GM19035 (cell line): ENCODE measurements around the gene SAP30.
A peak's percentile ranks its signal among the peaks of the same experiment; 100 is the strongest.

Experiments used
- ATAC-seq: cut with Tn5 transposase; IDR thresholded peaks from one replicate; pipeline ENCODE4 v1.9.1; 2021; ENCODE audit not compliant: unreplicated experiment

Gene SAP30

GRCh38 chr4:173411106-173411693, 40.4 kb downstream of the SAP30 start:
- ATAC-seq: no peak

DNA sequence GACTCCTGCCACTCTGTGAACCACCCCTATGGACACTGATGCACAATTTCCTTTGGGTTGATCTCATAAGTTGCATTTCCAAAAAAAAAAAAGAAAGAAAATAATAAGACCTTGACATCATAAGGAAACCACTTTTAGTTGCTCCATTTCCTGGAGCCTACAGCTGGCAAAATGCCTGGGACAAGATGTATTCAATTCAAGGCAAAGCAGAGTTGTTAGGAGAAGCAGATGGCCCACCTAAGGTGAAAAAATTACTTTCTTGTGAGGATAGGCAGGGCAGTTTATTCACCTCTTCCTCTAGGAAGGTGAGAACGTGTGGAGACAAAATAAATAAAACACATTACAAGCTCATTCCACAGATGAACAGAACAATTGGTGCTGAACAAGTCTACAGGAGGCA, 42.3 kb downstream of the SAP30 start:
- ATAC-seq: no peak

- no peak for ATAC-seq
These were observed 43.7 kb downstream of the SAP30 start for GRCh38 chr4:173414456-173414855.

GRCh38 chr4:173415092-173415491, 44.3 kb downstream of the SAP30 start:
- ATAC-seq: no peak

DNA sequence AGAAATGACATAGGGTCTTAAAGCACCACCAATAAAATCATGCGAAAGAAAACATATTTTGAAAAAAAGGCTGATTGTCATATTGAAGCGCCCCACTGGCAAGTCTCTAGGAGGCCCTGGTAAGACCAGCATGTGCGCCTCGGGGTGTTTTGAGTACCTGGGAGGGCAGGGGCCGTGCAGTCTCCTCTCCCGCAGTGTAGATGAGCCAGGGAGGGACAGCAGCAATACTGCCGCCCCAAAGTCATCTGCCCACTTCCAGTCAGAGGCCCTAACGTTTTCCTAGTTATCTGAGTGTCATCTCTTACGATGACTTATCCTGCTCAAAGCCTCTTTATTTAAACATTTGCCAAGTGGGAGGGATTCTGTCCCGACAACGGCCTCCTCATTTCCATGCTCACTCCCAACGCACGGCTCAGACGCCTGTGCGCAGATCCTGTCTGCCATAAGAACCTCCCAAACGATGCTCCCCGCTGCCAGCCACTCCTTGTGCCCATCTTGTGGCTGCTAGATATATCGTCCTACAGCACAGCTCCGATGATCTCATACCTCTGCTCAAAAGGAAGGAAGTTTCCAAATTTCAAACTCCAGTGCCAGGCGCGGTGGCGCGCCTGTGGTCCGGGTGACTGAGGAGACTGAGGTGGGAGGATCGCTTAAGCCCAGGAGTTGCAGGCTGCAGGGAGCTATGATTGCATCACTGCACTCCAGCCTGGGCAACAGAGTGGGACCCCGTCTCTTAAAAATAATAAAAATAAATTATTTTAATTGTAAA, 45.3 kb downstream of the SAP30 start:
- no peak for ATAC-seq

DNA sequence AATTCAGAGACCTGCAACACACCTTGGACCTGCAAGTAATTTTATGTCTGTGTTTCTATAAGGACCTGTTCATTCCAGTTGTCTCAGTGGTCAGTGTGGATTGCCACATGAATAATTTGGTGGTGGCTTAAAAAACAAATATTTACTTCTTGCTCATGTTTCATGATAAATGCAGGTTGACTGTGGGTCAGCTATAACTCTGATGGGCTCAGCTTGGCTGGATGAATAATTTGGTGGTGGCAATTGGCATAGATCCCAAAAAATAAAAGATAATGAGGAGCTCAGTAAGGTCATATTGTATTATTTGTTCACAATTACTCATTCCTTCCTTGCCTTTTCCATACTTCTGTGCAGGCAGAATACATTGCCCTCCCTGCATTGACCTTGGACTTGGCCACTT, 47.1 kb downstream of the SAP30 start:
- no peak for ATAC-seq

DNA sequence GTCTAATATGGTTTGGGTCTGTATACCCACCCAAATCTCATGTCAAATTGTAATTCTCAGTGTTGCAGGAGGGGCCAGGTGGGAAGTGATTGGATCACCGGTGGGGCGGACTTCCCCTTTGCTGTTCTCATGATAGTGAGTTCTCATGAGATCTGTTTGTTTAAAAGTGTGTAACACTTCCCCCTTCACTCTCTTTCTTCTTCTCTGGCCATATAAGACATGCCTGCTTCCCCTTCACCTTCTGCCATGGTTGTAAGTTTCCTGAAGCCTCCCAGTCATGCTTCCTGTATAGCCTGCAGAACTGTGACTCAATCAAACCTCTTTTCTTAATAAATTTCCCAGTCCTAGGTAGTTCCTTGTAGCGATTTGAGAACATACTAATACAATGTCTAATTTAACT, 47.9 kb downstream of the SAP30 start:
- no peak for ATAC-seq

- ATAC-seq: peak; percentile 52
These were observed 49.6 kb downstream of the SAP30 start for GRCh38 chr4:173420324-173420752.

GRCh38 chr4:173420801-173421200, 50.0 kb downstream of the SAP30 start:
- ATAC-seq: no peak

DNA sequence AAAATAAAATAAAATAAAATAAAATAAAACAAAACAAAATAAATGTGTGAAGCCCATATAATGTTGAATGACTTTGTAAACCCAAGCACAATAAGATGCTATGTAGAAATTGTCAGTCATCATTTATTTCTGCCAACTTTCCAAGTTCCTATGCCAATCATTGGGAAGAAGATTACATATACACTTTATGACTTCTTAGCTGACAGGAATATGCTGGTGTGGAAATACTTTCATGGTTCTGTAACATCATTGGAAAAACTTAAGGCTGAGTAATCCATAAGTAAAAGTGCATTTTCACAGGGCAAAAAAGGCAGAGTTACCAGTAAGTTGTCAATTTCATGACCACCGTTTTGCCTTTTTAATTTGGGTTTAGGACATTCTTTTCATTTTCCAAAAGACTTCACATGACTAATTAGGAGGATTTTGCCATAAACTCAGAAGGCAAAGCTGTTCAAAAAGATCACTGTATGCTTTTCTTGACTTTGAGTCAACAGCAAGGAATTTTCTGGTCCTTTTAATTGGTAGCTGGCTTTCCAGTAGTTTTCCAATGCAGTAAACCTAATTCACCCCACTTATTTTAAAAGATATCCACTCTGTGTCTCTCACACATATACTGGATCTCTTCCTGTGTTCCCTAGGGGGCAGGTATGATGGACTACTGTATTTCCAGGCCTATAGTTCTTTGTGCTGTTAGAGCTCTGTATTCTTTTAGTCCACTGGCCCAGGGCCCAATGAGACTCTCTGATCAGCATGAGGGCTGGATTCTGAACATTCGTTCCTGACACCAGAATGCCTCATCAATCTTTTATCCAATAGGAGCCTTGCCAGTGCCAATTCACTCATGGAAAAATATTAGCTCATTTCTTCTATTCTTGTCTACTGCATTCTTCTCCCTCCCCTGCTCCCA, 54.4 kb downstream of the SAP30 start:
- no peak for ATAC-seq

- ATAC-seq: no peak
These were observed 55.3 kb downstream of the SAP30 start for GRCh38 chr4:173426064-173426463.
